Stimulated activated CD8-positive, alpha-beta memory T cell treated with anti-CD3 and anti-CD28 coated beads, Interleukin-12 subunit alpha, Interleukin-12 subunit beta, amount 100 ng/mL, for 4 hours (primary cell): Measurements from ENCODE around the gene HSP90AB1.
"Not testable (repeated sequence)": the region's sequence is repeated elsewhere in the genome, so short reads cannot be mapped to it uniquely, and the experiment has no call there.

Experiments used
- DNase-seq: peaks from one replicate; pipeline ENCODE4 v3.0.0-alpha.2; 2020; ENCODE audit warnings: low read depth

The HSP90AB1 gene

DNA sequence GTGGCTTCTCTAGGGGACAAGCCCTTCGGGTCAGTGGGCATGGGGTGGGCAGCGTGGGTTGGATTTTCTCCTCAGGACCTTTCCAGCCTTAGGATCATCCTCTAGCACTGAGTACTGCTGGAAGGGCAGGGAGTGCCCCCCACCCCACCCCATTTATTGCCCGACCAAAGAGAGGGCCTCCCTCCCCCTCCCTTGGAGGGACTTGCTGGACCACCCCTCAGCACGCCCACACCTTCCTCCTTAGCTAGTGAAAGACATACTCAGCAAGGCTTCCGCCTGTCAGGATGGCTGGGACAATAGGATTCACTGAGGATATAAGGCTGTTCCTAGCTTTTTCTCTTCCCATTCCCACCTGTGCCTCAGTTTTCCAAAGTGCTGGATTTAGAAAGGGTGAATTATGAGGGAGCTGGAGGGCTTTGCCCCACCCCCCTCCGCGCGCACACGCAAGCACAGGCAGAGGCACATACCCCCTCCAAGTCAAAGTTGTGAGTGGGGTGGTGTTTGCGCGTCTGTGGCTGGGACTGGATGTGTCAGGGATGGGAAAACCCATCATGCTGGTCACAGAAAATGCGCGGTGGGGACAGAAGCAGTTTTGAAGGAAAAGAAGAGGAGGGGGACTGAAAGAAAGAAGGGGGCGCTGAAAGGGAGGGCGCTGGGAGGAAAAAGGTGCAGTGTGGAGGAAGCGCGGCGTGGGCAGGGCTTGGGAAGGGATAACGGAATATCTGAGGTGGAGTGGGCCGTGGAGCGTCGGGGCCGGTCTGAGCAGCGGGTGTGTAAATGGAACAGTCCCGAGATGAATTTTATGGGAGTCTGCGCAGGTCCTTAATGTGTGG, 24.2 kb upstream of the HSP90AB1 start:
- DNase-seq, result no peak

DNA sequence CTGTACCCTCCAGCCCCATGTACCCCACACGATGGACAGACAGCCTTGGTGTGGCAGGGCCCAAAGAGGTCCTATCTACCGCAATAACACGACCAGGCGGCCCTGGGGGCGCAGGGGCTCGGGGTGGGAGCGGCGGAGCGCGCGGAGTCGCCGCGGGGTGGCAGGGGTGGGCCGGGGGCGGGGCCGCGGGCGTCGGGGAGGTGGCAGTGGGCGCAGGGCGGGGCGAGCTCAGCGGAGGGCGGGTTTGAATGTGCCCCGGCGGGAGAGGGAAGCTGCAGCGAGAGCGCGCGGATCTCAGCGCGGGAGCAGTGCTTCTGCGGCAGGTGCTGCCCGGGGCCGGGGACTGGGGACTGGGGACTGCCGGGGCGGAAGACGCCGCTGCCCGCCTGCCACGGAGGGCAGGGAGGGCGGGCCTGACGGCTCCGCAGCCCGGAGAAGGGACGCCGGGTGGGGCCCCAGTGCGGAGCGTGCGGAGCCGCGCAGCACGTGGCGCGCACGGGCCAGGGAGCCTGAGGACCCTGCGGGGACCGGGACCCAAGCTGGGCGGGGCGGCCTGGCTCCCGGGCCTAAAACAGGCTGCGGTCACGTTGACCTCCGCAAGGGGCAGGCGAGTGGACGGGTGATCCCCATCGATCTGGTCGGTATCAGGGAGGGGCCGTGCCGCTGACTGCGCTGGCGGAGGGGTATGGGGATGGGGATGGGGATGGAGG, 23.4 kb upstream of the HSP90AB1 start, which contains the start of gene SLC29A1:
Gene SLC29A1, plus strand, starts transcription at position 277 of the 710 bp plus-strand sequence. CDS start 3,719 bp downstream, outside the sequence.
- peak; percentile 74 for DNase-seq

DNA sequence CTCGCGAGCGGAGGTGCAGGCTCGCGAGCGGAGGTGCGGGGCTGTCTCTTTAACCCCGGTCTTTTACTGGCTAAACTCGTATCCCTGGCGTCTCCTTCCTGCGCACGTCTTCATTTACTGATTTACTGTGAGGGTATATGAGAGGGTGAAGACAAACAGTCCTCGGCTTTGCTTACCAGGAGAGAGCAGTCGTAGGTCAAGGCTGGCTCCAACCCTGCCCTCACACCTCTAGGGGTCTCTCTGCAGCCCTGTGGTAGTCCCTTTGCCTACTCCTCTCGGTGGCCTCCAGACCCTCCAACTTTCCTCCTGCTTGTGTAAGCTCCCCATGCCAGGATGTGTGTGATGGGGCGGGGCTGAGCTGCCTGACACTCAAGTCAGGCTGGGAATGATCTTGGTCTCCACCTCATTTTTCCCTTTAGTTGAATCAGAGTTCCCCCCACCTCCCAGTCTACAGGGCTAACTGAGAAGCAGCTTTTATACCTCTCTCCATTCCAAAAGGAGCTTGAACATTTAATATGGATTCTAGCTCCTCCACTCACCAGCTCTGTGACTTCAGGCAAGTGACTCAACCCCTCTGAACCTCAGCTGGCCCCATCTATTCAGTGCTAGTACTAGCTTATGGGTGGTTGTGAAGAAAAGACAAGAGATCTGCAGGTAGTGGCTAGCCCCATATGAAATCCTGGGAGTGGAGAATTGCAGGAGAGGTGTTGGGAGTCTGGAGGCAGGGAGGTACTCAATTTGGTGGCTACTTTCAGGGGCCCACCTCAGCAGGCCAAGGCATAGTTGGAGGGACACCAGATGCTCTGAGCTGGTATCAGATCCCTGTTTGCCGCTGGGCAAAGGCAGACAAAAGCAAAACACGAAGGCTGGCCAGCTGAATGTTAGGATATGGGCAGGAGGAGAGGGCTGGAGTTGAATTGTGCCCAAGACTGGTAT, 22.6 kb upstream of the HSP90AB1 start:
- DNase-seq, result no peak

DNA sequence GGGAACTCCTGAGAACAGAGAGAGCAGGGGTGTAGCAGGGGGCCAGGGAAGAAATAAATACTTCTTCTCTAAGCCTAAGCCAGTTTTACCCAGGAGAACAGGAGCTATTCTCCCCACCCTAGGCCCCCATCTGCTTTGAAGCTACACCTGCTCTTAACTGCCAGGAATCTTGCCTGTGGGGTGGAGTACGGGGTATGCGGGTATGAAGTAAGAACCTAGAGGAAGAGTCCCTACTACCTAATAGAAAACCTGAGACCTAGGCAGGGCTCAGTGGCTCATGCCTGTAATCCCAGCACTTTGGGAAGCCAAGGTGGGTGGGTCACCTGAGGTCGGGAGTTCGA, 22.0 kb upstream of the HSP90AB1 start:
- no peak for DNase-seq

DNA sequence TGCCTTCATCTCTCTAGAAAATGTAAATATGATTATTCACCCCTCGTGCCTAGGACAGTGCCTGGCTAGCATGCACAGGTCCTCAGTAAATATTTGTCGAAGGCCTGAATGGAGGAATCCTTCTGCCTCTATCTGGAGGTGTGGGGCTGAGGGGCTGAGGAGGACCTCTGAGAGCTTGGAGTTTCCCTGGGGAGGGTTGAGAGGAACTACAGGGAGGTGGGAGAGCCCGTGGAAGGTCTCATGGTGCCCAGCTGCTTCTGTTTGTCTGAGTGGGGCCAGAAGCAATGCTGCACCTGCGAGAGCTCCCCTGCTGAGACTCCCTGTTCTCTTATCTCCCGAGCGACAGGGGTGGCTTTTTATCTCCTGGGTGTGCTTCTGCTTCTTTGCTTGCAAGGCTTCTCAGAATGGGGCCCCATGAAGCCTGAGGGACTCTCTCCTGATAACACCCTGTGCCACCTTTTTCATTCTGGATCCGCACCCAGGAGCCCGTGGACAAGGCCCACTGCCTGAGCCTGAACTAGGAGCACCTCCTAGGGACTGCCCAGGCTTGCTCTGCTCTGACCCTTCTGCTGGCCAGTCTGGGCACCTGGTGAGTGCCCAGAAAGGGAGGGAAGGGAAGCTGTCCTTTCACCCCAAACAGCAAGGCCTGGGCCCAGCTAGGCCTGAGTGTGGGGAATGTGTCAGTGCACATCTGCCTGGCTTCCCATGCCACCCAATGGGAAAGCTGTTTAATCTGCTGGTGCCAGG, 21.1 kb upstream of the HSP90AB1 start:
- DNase-seq, result no peak

DNA sequence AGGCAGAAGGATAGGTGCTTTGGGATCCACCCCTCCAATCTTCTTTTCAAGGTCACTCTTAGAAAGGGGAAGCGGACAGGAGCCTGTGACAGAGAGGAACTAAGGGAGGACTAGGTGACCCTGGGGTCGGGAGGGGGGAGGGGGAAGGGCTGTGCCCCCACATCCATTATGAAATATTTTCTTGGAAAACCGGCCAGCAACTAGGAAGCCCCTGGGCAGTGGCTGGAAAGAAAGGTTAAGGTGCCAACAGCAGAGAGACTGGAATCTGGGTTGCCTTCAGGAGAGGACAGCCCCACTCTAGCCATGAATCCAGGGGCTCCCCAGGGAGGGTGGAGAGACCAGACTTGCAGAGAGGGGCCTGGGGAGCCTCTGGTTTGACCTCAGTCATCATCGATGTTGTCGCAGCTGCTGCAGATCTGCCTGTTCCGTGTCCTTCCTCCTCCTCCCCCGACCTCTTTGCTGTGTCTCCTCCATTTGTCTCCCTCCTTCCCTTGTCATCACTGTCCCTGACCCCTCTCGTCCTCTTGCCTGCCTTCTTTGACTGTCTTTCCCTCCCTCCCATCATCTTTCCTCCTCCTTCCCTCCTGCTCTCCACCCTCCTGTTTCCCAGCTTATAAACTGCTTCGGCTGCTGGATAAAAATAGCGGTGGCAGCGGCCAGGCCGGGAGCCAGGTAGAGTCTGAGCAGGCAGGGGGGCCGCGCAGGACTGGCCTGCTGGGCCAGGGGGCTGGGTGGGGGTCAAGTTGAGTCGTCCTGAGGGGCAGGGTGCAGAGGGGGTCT, 20.3 kb upstream of the HSP90AB1 start:
- no peak for DNase-seq

DNA sequence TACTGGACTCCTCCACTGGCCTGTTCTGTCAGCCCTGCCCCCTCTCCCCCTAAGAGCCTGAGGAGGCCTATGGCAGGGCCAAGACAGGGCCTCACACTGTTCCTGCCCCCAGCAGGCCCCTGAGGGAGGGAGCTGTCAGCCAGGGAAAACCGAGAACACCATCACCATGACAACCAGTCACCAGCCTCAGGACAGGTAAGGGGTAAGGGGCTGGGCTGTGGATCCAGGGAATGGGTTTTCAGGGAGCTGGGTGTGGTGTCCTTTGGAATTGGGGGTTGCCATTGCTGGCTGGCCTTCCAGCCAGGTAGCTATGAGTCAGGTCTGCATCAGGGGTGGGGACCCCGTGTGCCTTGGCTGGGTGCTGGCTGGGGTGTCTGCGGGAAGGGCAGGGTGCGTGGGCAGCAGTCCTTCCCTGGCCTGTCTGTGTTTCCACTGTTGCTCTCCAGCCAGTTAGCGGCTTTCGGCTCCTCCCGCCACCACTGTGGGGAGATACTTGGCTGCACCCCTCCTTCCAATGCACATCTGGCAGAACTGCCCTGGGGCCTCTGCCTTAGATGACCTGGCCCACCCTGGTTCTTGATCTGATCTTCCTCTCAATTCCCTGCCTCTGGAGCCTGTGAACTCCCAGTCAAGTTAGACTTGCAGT, 19.6 kb upstream of the HSP90AB1 start:
- no peak for DNase-seq

DNA sequence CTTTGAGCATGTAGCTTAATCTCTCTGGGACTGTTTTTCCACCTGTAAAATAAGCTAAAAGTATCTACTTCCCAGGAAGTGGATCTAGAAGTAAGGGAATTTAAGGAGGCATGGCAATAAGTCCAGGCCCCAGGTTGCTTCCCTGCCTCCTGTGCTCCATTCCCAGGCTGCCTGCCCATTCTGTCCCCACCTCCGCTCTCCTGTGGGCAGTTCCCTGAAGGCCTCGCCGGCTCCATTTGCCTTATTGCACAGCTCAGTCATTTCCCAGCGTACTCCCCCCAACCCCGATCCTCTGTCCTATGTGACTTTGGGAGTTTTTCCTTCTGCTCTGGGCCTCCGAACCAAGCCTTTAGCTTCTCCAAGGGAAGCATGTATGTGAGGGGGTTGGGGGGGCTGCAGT, 18.9 kb upstream of the HSP90AB1 start:
- DNase-seq, result no peak

DNA sequence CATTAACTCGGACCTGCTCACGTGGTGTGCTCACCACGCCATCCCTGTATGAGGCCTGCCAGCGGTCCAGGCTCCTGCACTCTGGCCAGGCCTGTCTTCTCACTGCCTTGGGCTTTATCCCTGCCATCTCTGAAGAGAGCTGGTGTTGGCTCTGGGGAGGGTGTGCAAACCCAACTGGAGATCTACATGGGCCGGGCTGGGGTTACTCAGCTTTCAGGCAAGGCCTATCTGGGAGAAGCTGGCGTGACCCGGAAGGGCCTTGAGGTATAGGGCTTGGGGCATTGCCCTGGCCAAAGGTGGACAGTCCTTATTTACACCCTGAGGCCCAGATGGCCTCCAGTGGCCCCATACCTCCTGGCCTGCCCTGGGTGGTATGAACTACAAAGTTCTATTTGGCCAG, 18.5 kb upstream of the HSP90AB1 start:
- no peak for DNase-seq

DNA sequence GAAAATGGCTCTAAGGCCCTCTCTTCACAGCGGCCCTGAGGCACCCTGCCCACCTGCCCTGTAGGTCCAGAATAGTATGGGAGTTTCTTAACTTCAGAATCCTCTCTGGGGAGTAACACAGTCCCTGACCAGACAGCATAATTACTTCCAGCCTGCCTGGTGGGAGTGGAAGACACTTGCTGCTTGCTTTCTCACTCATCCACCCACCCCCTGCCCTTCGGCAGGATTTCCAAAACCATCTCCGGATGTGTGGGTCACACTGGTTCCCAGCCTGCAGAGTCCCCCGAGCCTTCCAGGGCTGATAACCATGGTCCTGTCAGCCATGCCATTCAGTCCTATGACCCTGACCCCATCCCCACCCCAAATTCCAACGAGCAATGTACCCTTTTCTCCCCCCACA, 18.1 kb upstream of the HSP90AB1 start:
- DNase-seq, result no peak

DNA sequence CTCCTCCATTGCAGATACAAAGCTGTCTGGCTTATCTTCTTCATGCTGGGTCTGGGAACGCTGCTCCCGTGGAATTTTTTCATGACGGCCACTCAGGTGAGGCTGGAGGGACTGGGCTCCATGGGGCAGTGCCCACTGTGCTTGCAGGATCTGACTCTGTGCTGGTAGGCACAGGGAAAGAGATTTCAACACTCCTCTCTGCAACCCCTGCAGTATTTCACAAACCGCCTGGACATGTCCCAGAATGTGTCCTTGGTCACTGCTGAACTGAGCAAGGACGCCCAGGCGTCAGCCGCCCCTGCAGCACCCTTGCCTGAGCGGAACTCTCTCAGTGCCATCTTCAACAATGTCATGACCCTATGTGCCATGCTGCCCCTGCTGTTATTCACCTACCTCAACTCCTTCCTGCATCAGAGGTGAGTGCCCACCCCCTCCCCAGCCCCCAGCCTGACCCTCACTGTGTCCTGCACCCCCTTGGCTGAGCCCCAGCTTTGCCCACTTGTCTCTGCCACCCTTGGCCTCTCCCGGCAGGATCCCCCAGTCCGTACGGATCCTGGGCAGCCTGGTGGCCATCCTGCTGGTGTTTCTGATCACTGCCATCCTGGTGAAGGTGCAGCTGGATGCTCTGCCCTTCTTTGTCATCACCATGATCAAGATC, 17.4 kb upstream of the HSP90AB1 start:
- DNase-seq, result no peak

DNA sequence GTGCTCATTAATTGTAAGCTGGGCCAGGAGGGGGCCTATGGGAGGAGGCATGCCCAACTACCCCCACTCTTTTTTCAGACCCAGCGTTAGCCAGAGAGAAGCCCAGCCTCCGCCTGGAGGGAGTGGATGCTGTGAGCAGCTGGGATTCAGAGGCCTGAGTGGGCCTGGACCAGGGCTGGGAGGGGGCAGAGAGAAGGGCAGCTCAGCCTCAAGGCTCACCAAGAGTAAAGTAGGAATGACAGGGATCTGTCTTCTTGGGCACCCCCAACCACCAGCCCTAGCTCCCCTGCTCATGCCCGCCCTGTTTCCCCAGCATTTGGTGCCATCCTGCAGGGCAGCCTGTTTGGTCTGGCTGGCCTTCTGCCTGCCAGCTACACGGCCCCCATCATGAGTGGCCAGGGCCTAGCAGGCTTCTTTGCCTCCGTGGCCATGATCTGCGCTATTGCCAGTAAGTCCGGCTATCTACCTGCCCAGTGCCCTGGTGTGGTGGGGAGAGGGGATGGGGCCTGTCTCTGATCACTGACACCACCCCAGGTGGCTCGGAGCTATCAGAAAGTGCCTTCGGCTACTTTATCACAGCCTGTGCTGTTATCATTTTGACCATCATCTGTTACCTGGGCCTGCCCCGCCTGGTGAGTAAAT, 16.7 kb upstream of the HSP90AB1 start:
- no peak for DNase-seq

DNA sequence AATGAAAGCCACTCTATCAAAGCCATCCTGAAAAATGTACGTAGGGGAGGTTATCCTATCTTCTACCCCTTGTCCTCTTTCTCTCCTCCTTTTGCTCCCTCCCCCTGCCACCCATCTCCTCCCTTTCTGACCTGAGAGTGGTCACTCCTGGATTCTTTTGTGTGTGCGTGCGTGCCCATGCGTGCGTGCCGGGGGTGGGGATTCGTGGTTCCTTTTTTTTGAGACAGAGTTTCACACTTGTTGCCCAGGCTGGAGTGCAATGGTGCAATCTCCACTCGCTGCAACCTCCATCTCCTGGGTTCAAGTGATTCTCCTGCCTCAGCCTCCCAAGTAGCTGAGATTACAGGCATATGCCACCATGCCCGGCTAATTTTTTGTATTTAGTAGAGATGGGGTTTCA, 15.5 kb upstream of the HSP90AB1 start:
- DNase-seq, result not testable (repeated sequence)

DNA sequence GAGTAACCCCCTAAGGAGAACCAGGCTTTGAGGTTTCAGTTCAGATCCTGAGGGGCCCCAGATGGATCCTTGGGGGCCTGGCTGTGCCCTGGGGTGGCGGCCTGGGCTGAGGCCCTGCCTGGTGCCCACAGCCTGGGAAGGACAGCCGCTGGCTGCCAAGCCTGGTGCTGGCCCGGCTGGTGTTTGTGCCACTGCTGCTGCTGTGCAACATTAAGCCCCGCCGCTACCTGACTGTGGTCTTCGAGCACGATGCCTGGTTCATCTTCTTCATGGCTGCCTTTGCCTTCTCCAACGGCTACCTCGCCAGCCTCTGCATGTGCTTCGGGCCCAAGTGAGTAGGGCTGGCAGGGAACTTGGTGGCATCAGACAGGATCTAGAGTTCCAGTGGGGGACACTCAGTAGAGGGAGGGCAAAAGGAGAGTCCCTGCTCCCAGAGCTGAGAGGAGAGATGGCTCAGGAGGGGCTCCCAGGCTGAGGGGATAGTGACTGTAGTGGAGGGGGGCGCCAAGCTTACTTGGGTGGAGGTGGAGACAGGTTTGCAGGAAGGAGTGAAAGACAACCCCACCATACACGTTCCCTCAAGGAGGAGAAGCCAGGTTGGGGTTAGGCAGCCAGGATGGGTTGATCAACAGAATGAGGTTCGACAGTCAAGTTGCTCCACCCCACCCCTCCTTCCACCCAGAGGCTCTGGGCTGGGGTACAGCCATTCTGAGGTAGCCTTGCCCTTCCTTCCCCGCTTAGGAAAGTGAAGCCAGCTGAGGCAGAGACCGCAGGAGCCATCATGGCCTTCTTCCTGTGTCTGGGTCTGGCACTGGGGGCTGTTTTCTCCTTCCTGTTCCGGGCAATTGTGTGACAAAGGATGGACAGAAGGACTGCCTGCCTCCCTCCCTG, 14.0 kb upstream of the HSP90AB1 start:
- no peak for DNase-seq

DNA sequence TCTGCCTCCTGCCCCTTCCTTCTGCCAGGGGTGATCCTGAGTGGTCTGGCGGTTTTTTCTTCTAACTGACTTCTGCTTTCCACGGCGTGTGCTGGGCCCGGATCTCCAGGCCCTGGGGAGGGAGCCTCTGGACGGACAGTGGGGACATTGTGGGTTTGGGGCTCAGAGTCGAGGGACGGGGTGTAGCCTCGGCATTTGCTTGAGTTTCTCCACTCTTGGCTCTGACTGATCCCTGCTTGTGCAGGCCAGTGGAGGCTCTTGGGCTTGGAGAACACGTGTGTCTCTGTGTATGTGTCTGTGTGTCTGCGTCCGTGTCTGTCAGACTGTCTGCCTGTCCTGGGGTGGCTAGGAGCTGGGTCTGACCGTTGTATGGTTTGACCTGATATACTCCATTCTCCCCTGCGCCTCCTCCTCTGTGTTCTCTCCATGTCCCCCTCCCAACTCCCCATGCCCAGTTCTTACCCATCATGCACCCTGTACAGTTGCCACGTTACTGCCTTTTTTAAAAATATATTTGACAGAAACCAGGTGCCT, 13.3 kb upstream of the HSP90AB1 start:
- no peak for DNase-seq

DNA sequence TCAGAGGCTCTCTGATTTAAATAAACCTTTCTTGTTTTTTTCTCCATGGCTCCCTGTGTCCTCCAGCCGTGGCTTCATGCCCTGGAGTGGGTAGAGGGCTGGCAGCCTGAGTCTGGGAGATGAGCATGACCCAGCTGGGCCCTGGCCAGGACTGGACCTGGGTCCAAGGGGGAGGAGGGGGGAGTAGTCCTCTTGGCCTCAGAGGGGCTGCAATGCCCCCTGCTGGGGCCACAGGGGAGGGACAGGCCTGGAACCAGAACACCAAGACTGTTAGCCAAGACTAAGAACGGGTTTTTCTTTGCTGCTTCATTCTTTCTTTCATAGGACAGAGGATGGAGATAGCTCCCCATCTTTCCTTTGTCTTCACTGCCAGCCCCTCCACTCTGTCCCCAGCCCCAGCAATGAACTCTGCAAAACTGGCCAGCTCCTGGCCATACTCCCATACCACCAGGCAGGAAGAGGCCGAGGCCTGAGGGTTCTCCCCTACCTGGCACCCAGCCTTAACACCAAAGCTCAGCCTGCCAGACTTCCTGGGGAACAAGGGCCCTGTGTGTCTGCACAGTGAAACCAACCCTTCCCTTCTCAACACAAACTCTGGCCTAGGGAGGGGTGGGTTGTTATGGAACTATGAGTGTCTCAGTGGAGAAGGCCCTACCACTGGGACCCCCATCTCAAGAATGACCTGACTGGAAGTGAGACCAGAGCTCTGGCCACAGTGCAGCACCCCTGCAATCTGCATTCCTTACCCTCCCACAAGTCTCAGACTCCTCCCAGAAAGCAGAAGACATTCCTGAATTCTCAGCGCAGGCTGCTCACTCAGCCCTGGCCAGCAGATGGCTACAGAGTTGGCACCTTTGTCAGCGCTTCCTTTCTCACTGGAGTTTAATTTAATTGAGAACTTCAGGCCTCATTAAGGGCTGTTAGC, 12.5 kb upstream of the HSP90AB1 start:
- DNase-seq, result no peak

DNA sequence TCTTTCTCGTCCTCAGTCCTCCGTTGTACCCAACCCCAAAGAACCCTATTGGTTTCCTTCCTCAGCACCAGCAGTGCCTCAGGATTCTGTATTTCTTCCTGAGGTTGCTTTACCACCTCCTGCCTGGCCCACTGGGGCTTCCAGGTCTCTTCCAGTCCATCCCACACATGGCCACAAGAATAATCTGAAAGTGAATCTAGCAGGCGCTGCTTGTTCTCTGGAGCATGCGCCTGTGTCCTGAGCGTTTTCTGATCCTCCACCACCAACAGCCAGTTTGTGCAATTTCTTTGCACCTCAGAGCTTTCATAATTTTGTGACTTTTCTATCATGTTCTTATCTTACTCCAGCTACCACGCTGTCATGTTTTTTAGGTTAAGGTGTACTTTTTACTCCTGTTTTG, 11.6 kb upstream of the HSP90AB1 start:
- DNase-seq, result no peak
